Measurements from ENCODE around the gene OSBPL6.

Gene OSBPL6

DNA sequence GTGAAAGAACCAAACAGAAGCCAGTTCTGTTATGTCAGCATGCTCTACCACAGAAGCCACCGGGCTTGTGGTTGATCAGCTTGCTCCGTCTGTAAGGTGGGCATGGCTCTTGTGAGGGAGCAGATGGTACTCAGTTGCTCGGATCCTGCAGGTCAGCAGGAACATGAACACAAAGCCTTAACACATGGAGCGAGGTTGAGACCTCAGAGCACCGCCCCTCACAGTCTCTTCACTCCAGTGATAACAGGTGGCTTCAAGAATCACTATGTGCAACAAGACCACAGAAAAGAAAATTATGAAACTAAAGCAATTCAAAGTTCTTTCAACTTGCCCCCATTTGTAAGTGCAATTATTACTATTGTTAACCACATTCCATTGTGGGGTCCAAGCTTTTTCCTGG lies 72.1 kb downstream of the OSBPL6 start:
- no peak overlapping the region for H3K4me3 ChIP-seq (ENCODE audit: low read length)
- TF ChIP-seq ZNF274 (IDR thresholded peaks at IDR 0.05; ENCODE audit: low read depth, low read length): no peak

DNA sequence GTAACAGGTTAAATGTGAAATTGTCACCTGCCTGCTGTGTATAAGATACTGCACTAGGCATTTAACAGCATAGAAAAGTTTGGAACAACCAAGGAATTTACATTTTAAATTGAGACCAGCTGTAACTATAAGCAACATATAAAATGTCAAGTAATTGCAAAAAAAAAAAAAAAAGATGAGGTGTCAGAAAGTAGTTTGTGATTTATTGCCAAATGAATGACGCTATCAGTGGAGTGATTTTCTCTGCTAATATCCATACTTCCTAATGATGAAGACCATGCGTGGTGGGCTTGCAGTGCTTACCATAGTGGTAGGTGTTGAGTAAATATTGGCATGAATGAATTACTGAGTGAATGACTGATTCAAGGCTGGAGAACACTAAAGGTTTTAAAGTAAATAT lies 73.3 kb downstream of the OSBPL6 start:
- no peak for TF ChIP-seq ZNF274 (IDR thresholded peaks at IDR 0.05; ENCODE audit: low read depth, low read length)
- no peak overlapping the region for H3K4me3 ChIP-seq (ENCODE audit: low read length)

DNA sequence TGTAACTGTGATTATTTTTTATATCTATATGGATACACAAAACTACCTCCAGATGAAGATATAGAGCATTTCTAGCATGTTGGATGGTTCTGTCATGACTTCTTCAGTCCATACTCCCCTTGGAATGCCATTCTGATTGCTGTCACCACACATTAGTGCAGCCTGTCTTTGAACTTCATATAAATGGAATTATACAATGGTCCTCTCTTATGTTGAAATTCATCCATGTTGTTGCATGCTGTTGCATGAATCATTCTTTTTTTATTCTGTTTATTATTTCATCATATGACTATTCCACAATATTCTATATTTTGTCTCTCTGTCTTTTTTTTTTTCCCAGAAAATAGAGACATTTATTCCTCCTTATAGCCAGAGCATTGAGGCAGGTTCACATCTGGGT lies 74.1 kb downstream of the OSBPL6 start:
- TF ChIP-seq ZNF274 (IDR thresholded peaks at IDR 0.05; ENCODE audit: low read depth, low read length): no peak
- H3K4me3 ChIP-seq (ENCODE audit: low read length): no peak overlapping the region

DNA sequence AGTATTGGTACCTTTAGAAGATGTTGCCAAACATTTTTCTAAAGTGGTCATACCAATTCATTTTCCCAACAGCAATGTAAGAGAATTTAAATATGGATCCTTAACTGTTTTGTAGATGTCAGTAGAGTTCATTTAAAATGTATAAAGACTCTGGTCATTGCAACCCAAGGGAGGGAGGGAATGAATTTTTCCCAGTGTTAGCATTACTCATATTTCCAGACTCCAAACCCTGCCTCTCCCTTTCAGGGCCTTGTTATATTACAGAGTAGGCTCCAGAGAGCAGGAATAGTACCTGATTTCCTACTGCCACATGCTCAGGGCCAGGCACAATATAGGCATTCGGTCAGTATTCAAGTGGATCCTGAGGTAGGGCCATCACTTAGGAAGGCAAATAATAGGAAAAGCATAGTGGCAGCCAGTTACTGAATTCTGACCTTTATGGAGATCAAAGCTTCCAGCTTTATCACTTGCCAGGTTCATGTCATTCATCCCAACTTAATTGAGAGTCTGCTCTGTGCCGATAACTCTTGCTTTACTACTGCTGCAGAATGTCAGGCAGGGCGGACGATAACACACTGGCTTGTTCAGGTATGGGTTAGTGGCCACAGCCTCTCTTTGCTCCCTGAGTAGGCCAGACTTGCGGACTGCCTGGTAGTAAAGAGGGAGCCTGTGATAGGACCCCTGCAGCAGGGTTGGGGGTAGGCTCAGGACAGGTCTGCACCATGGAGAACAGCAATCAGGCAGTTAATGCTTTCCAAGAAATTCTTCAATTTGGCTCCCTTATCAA lies 75.3 kb downstream of the OSBPL6 start:
- H3K4me3 ChIP-seq (ENCODE audit: low read length): no peak overlapping the region
- TF ChIP-seq ZNF274 (IDR thresholded peaks at IDR 0.05; ENCODE audit: low read depth, low read length): no peak

DNA sequence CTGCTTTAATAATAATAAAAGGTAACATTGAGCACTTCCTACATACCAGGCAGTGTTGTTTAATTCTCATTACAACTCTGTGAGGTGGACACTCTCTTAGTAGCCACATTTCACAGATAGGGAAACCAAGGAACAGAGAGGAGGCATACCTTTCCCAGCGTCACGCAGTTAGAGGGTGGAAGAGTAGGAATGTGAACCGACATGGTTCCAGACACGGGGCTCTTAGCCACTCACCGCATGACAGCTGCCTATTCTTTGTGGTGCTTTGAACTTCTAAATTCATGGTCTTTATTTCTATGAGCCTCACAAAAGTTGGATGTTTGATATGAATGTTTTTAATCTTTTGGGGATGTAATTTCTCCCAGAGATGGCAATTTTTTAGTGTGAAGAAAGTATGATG lies 76.0 kb downstream of the OSBPL6 start:
- no peak for TF ChIP-seq ZNF274 (IDR thresholded peaks at IDR 0.05; ENCODE audit: low read depth, low read length)
- H3K4me3 ChIP-seq (ENCODE audit: low read length): no peak overlapping the region

DNA sequence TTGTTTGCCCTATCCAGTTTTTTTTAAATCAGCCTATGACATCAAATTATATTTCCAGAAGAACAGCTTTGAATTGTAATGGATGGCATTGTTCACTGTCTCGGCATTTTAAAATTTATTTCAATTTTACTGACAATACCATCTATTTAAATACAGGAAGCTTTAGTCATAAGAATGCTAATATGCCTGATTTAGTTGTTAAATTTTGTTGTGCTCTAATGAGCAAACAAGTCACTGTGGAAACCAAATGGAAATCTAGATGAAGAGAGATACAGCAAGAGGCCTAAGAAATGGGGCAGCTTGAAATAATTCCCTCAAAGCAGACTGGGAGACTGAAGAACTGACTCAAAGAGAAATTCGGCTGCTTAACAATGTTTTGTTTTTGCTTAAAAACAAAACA lies 76.8 kb downstream of the OSBPL6 start:
- no peak overlapping the region for H3K4me3 ChIP-seq (ENCODE audit: low read length)
- no peak for TF ChIP-seq ZNF274 (IDR thresholded peaks at IDR 0.05; ENCODE audit: low read depth, low read length)

DNA sequence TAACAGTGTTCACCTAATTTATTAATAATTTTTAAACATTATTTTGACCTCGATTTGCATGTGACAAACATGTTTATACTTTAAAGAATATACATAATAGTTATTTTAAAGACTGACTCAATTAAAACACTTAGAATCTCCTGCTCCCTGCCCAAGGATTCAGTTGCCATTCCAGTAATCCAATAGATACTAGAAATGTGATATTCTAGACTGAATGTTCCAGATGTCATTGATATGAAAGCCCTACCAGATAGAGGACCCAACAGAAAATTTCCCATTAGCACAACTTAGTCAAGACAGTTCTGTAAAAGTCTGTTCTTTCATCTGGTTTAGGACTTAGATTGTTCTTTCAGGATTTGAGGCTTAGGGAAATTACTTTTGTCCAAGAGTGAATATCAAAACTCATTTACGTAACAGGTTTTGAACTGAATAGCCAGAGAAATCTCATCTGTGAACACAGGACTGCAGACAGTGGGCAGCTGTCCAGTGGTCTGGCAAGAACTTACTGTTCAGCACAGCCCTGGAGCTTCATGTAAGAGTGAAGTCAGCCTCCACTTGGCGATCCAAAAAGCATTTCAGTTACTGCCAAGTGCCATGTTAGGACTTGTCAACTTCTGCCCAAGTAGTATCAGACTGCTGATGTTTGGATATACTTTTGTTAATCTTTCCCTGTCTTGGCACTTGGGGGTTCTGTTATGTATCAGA lies 77.5 kb downstream of the OSBPL6 start:
- TF ChIP-seq ZNF274 (IDR thresholded peaks at IDR 0.05; ENCODE audit: low read depth, low read length): no peak
- H3K4me3 ChIP-seq (ENCODE audit: low read length): no peak overlapping the region

DNA sequence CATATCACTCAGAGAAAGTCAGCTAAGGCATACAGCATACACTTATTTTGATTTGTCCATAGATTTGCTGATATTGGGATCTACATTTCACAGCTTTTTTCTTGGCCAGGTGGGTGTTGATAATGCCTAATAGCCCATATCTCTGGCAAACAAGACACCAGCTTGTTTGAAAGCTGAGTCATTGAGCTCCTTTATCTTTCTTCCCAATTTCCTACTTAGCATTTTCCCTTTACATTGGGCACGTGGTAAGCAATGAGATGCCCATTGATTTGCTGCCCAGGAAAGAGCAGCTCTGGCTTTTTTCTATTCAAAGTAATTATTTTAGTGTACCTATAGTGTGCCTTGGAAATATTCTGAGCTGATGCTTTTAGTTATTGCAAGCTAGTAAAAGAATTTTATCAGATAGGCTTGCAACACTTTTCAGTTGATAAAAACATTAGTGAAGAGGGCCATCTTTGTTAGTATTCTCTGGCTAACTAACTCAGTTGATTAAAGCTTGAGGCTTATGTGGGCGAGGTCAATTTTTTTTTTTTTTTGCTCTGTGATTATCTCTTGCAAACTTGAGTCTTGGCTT lies 79.6 kb downstream of the OSBPL6 start:
- H3K4me3 ChIP-seq (ENCODE audit: low read length): no peak overlapping the region
- TF ChIP-seq ZNF274 (IDR thresholded peaks at IDR 0.05; ENCODE audit: low read depth, low read length): no peak

DNA sequence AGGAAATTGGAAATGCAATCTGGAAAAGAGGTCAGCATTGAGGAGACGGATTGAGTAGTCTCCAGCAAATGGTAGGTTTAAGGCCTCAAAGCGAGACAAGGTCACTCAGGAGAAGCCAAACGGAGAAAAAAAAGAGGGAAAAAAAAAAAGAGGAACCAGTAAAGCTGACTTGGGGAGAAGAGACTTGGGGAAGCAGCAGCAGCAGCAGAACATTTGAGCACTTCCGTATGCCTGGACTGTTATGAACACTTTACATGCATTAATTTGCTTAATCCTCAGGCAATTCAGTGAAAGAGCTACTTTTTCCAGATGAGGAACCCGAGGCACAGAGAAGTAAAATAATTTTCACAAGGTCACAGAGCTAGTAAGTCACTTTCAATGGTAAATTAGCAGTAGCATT lies 81.3 kb downstream of the OSBPL6 start:
- H3K4me3 ChIP-seq (ENCODE audit: low read length): no peak overlapping the region
- no peak for TF ChIP-seq ZNF274 (IDR thresholded peaks at IDR 0.05; ENCODE audit: low read depth, low read length)

DNA sequence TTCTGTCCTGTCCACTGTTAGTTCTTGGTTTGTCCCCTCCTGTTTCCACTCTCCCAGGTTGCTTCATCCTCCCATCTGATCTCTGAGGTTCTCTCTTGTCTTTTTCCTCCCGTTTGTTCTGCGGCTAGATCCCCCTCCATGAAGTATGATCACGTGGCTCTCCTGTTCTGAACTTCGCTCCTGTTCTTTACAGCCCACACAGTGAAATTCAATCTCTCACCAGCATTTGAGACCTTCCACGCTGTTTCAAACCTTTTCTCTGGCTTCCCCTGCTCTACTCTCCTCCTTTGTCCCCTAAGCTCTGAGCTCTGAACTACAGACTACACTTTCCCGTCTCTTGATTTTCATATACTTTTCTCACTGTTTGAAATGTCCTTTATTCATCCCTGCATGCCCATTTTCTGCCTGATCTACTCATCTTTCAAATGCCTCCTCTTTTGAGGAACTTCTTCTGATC lies 83.5 kb downstream of the OSBPL6 start:
- H3K4me3 ChIP-seq (ENCODE audit: low read length): no peak overlapping the region
- no peak for TF ChIP-seq ZNF274 (IDR thresholded peaks at IDR 0.05; ENCODE audit: low read depth, low read length)

DNA sequence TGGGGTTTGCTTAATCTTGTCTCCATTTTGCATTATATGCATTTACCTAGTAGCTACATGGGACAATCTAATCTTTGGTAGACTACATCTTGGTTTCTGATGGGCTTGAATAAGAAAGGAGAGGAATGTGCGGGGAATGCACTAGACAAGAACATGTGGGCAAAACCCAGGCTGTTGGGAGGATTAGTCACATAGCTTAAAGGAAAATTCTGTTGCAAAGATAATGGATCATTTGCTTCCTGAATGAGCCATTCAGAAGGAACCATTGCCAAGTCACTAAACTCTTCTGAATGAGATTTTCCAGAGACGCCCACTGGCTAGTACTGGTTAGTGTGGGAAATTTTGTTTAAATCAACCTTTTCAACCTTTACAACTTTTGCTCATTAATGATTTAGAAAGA lies 84.8 kb downstream of the OSBPL6 start:
- TF ChIP-seq ZNF274 (IDR thresholded peaks at IDR 0.05; ENCODE audit: low read depth, low read length): no peak
- no peak overlapping the region for H3K4me3 ChIP-seq (ENCODE audit: low read length)

DNA sequence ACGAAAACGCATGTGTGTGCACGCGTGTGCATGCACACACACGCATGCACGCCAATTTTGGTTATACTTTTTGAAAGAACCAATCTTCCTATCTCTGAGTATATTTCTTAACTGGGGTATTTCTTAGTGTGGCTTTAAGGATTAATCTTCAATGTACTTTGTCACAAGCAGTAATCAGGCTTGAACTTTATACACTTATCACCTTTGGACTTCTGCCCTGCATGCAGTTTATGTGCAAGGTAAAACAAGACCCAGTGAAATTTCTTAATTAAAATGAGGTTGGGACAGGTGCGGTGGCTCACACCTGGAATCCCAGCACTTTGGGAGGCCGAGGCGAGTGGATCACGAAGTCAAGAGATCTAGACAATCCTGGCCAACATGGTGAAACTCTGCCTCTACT lies 85.3 kb downstream of the OSBPL6 start:
- H3K4me3 ChIP-seq (ENCODE audit: low read length): no peak overlapping the region
- TF ChIP-seq ZNF274 (IDR thresholded peaks at IDR 0.05; ENCODE audit: low read depth, low read length): no peak

DNA sequence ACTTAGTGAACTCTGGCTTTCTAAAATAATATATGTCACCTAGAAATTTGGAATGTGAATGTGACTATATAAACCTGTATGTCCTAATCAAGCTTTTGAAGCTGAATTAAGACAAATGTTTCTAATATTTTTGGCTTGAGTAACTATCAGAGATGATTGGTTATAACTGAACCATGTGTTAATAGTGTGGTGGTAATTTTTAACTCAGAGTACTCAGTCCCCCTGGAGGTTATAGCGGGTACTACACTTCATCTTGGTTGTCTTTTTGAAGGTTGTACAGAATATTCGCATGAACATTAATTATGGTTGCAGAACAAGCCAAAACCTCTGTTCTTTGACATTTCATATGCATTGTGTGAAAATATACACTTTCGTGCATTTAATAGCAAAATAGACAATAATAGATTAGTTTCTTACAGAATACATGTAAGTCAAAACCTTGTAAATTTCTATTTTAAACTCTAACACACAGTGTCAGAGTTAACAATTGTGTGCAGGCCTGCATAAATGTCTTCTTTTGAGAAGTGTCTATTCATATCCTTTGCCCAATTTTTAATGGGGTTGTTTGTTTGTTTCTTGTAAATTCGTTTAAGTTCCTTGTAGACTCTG lies 86.0 kb downstream of the OSBPL6 start:
- no peak overlapping the region for H3K4me3 ChIP-seq (ENCODE audit: low read length)
- TF ChIP-seq ZNF274 (IDR thresholded peaks at IDR 0.05; ENCODE audit: low read depth, low read length): no peak

DNA sequence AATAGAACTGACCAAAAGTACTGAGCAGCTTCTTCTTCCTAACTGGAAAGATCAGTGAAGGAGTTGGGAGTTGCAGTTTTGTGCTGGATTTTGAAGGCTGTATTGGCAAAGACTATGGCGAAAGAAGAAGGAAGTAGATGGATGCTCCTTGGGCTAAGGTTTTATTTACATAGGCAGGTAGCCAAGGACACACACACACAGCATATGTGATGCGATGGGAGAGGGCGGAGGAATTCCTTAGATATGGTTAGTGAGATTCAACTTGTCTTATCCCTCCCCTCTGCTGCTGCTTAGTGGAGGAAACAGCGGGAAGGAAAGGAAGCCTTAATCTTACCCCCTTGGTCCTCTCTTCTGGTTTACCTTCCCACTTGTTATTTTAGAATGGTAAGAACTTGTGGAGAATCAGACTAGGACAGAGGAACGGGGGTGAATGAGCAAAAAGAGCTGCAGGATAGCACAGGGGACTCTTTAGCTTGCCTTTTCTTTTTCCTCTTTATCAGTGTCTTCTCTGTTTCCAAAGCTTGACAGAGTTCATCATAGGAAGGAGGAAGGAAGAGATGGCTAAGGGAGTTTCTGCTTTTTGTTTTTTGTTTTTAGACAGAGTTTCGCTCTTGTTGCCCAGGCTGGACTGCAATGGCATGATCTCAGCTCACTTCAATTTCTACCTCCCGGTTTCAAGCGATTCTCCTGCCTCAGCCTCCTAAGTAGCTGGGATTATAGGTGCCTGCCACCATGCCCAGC lies 87.9 kb downstream of the OSBPL6 start:
- no peak overlapping the region for H3K4me3 ChIP-seq (ENCODE audit: low read length)
- TF ChIP-seq ZNF274 (IDR thresholded peaks at IDR 0.05; ENCODE audit: low read depth, low read length): no peak
